Transverse colon (tissue), 4 donors: Measurements from ENCODE around the gene CMTR1.

ENCODE experiments used
- CTCF ChIP-seq, 5 experiments: fragments of 200-600 bp in 3 of 5; fragments of 450-650 bp in 2 of 5; sonication (generic) in 3 of 5; IDR thresholded peaks; 1 replicate in 2 of 5; 2 replicates in 3 of 5; pipeline ENCODE4 v1.5.1; 2016 to 2017; ENCODE audit warnings: antibody characterized with exemption in 5 of 5, inconsistent platforms in 3 of 5, mild to moderate bottlenecking in 2 of 5, moderate library complexity in 1 of 5
- EP300 ChIP-seq: sonication (generic); formaldehyde crosslinking; IDR thresholded peaks from one replicate; pipeline ENCODE4 v1.6.1; 2017; ENCODE audit warnings: antibody characterized with exemption, low read depth
- POLR2AphosphoS5 ChIP-seq, 3 donors: sonication (generic); formaldehyde crosslinking; IDR thresholded peaks; one replicate each; pipeline ENCODE4 v1.6.1; 2016; ENCODE audit warnings: antibody characterized with exemption in 3 of 3

GRCh38 chr6:37438930-37439329 lies 5.9 kb downstream of the CMTR1 start:
- TF ChIP-seq CTCF (IDR thresholded peaks at IDR 0.05) (no peak), EP300 (no peak), POLR2AphosphoS5 (IDR thresholded peaks at IDR 0.05) (no peak)
